Measurements from ENCODE around the gene PRKD3. TPM values are rescaled to one million over a fixed set of nuclear protein-coding genes. Genes with fewer than 3 reads are reported as not detected.

Gene PRKD3
- total and polyA plus RNA-seq, 10 of the 15 experiments (the other 5 are each of a cell fraction or from before 2014, with no cell fraction given): 3.3 to 14.9 (median 7.9) TPM

DNA sequence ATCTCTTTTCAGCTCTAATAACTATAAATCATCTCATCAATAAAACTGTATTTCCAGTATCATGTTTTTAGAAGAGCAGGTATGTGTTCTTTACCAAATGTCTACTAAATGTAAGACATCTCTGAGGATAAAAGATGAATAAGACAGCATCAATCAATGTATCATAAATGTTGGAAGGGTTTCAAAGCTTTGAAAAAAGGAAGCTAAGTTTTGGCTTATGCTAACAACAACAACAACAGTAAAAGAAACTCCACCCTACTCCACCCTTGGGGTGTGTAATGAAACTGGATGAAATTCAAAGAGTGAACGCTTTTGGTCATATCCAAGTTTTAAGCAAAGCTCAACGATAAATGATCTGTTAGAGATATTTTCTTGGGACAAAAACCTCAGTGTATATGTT is 17.1 kb downstream of the PRKD3 start:
- no peak overlapping the region for H3K4me2 ChIP-seq (ENCODE audit: control insufficient read depth, insufficient read depth)
- H3K27ac ChIP-seq (ENCODE audit: control insufficient read depth, insufficient read depth): no peak overlapping the region
- H3K79me2 ChIP-seq (ENCODE audit: control insufficient read depth, insufficient read depth, low read length): no peaks in the 10 kb centered on the region; the same call in 1 of the 2 replicates
- no peaks in the 10 kb centered on the region for H3K27me3 ChIP-seq (replicated peaks in 1 of 2; ENCODE audit: control insufficient read depth in 2 of 2, insufficient read depth in 2 of 2, low read length in 1 of 2)
- SMC1A ChIA-PET (ENCODE audit: uncharacterized antibody, unreplicated experiment): interaction anchor here (1.0 to 1.4 kb wide), 4 partner anchors 9 to 42 kb away, joined by 3 to 7 read pairs (median 4); no protein-coding TSS in a partner anchor
- ATAC-seq (no peak), FAIRE-seq (no peak), DNase-seq (ENCODE audit: low read depth, low spot score) (no peak)
- H3K9ac ChIP-seq (ENCODE audit: control insufficient read depth, insufficient read depth, low read length): no peak overlapping the region
- no peaks in the 10 kb centered on the region for H4K20me1 ChIP-seq (ENCODE audit: control insufficient read depth, insufficient read depth)
- no TSS peak for BruUV-seq (replicated peaks)
- intact Hi-C loops (cut with micrococcal nuclease; ENCODE audit: unreplicated experiment): no loop called here
- H2AFZ ChIP-seq (ENCODE audit: control insufficient read depth, low read depth, low read length): no peak overlapping the region
- POLR2A ChIA-PET: no interaction called here
- 60% methylated on average over 2 of the region's 2 CpGs for WGBS (ENCODE audit: insufficient coverage, insufficient replicate concordance, low lambda C conversion rate, missing lambda C conversion rate)
- H3K4me3 ChIP-seq: no peak overlapping the region
- H3K4me1 ChIP-seq (ENCODE audit: control insufficient read depth, insufficient read depth, low read length): no peaks in the 10 kb centered on the region
- RAD21 ChIA-PET (ENCODE audit: unreplicated experiment): interaction anchor here (1.2 kb wide), 1 partner anchor 9 kb away, joined by 4 read pairs; no protein-coding TSS in a partner anchor
- in situ Hi-C loops (cut with MboI): no loop called here
- no peaks in the 10 kb centered on the region for H3K36me3 ChIP-seq (ENCODE audit: control insufficient read depth in 2 of 2, insufficient read depth in 2 of 2, low read length in 1 of 2)
- CTCF ChIA-PET: interaction anchor here (0.9 to 1.1 kb wide), 2 partner anchors 9 to 89 kb away, joined by 3 to 4 read pairs; no protein-coding TSS in a partner anchor
- no peaks in the 10 kb centered on the region; the same call in 2 of the 3 replicates for H3K9me3 ChIP-seq (replicated peaks; ENCODE audit: control insufficient read depth, insufficient read depth, low read length)
- TF ChIP-seq CBX5 (IDR thresholded peaks at IDR 0.05; ENCODE audit: low read depth): no peak
- no peak for TF ChIP-seq MXI1 (IDR thresholded peaks at IDR 0.05; ENCODE audit: low read depth, low read length)
- TF ChIP-seq SIN3A (IDR thresholded peaks at IDR 0.05; ENCODE audit: low read depth, low read length): no peak
- TF ChIP-seq, protein P1, sequence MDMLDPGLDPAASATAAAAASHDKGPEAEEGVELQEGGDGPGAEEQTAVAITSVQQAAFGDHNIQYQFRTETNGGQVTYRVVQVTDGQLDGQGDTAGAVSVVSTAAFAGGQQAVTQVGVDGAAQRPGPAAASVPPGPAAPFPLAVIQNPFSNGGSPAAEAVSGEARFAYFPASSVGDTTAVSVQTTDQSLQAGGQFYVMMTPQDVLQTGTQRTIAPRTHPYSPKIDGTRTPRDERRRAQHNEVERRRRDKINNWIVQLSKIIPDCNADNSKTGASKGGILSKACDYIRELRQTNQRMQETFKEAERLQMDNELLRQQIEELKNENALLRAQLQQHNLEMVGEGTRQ (IDR thresholded peaks at IDR 0.05; ENCODE audit: borderline replicate concordance, low read depth, low read length): no peak
- TF ChIP-seq LARP7 (IDR thresholded peaks at IDR 0.05): no peak
- TF ChIP-seq, protein P2, sequence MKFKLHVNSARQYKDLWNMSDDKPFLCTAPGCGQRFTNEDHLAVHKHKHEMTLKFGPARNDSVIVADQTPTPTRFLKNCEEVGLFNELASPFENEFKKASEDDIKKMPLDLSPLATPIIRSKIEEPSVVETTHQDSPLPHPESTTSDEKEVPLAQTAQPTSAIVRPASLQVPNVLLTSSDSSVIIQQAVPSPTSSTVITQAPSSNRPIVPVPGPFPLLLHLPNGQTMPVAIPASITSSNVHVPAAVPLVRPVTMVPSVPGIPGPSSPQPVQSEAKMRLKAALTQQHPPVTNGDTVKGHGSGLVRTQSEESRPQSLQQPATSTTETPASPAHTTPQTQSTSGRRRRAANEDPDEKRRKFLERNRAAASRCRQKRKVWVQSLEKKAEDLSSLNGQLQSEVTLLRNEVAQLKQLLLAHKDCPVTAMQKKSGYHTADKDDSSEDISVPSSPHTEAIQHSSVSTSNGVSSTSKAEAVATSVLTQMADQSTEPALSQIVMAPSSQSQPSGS (IDR thresholded peaks at IDR 0.05; ENCODE audit: low read length): no peak
- TF ChIP-seq YY1 (IDR thresholded peaks at IDR 0.05; ENCODE audit: low read depth, low read length): no peak
- TF ChIP-seq, protein P3, sequence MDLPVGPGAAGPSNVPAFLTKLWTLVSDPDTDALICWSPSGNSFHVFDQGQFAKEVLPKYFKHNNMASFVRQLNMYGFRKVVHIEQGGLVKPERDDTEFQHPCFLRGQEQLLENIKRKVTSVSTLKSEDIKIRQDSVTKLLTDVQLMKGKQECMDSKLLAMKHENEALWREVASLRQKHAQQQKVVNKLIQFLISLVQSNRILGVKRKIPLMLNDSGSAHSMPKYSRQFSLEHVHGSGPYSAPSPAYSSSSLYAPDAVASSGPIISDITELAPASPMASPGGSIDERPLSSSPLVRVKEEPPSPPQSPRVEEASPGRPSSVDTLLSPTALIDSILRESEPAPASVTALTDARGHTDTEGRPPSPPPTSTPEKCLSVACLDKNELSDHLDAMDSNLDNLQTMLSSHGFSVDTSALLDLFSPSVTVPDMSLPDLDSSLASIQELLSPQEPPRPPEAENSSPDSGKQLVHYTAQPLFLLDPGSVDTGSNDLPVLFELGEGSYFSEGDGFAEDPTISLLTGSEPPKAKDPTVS (IDR thresholded peaks at IDR 0.05; ENCODE audit: low read depth, low read length): no peak
- TF ChIP-seq CHD2 (IDR thresholded peaks at IDR 0.05; ENCODE audit: borderline replicate concordance, low read depth, low read length): no peak
- TF ChIP-seq BCL11A (IDR thresholded peaks at IDR 0.05; ENCODE audit: low read depth, low read length): no peak
- TF ChIP-seq BACH1 (IDR thresholded peaks at IDR 0.05; ENCODE audit: borderline replicate concordance): no peak
